ENCODE measurements around the gene INTS14. TPM values are rescaled to one million over a fixed set of nuclear protein-coding genes. Genes with fewer than 3 reads are reported as not detected.

The INTS14 gene
- total and polyA plus RNA-seq, 2 of the 8 experiments (the other 6 are each of a cell fraction or from before 2014, with no cell fraction given): 33.1 to 33.7 TPM

DNA sequence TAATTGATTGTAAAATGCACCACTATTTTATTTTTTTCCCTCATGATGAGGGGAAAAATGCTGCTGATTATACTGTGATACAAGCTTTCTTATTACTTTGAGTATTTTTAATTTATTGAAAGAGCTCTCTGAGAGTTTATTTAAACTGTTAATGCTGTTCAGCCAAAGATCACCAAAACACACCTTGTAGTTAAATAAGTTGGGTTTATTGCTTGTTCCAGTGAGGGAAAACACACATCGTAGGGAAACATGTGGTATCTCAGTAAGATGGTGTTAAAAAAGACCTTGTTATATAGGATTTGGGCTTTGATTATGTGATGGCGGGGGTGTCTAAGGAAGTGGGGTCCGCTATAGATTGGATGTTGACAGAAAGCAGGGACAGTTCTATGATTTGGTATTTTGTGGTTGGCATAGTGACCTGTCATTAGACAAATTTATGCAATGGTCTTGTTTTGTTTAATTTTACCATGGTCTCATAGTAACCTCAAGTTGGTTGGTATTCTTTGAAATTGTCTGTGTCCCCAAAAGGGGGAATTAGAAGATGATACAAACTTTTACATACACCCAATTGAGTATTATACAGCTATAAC, 69.6 kb downstream of the INTS14 start:
- no peak overlapping the region for H2BK5ac ChIP-seq (ENCODE audit: low read depth, low read length)
- TF ChIP-seq MAFK (IDR thresholded peaks at IDR 0.05; ENCODE audit: low read depth, low read length): no peak
- TF ChIP-seq PHF8 (conservative IDR thresholded peaks at IDR 0.05; ENCODE audit: low read depth, low read length): no peak
- TF ChIP-seq GTF2F1 (IDR thresholded peaks at IDR 0.05; ENCODE audit: borderline replicate concordance, low read depth, low read length): no peak

More for the DNA sequence above, 69.6 kb downstream of the INTS14 start:
- no peak overlapping the region for H2BK20ac ChIP-seq (ENCODE audit: low read length)
- no peak overlapping the region for H3K4ac ChIP-seq (replicated peaks; ENCODE audit: insufficient read length, low read depth, low read length)
- no peak overlapping the region for H3K14ac ChIP-seq (ENCODE audit: insufficient read length)
- no peak overlapping the region for H2BK15ac ChIP-seq (ENCODE audit: low read length)
- no peaks in the 10 kb centered on the region for H3K9me3 ChIP-seq (ENCODE audit: insufficient read depth in 2 of 2, low read depth in 1 of 2, low read length in 1 of 2)
- peaks cover 12% of the 10 kb centered on the region in 2 experiments for H4K20me1 ChIP-seq (replicated peaks in 1 of 2; ENCODE audit: control insufficient read depth in 1 of 2, insufficient read depth in 2 of 2, low read length in 2 of 2)
- peaks cover 3% of the 10 kb centered on the region; the same call in 1 of the 2 replicates for H3K79me1 ChIP-seq (ENCODE audit: low read depth, low read length)
- DNase-seq (ENCODE audit: low read depth in 1 of 2, low spot score in 2 of 2) (no peak), FAIRE-seq (no peak)
- no peaks in the 10 kb centered on the region for H3K4me1 ChIP-seq (replicated peaks in 1 of 4; ENCODE audit: control insufficient read depth in 3 of 4, insufficient read depth in 4 of 4, low read length in 3 of 4)
- H3K27ac ChIP-seq (ENCODE audit: low read depth, low read length): no peak overlapping the region
- peaks cover 0 to 3% (median 0%) of the 10 kb centered on the region in 4 experiments; a peak in 1 of 8 replicates for H3K36me3 ChIP-seq (ENCODE audit: control insufficient read depth in 2 of 4, insufficient read depth in 4 of 4, low read length in 3 of 4)
- no peak overlapping the region for H3K56ac ChIP-seq (replicated peaks; ENCODE audit: insufficient read length, low read depth, low read length)
- H4K91ac ChIP-seq (replicated peaks; ENCODE audit: insufficient read length, low read length): no peak overlapping the region
- H3K9ac ChIP-seq (replicated peaks in 1 of 4; ENCODE audit: extremely low read depth in 1 of 4, low read depth in 3 of 4, low read length in 3 of 4): no peak overlapping the region
- H3K4me3 ChIP-seq (ENCODE audit: extremely low read depth in 1 of 4, insufficient read depth in 2 of 4, low read depth in 3 of 4, low read length in 4 of 4): no peak overlapping the region
- no peak overlapping the region for H3K4me2 ChIP-seq (ENCODE audit: insufficient read depth in 1 of 2, low read depth in 2 of 2, low read length in 2 of 2)
- no peak overlapping the region for H4K5ac ChIP-seq (ENCODE audit: insufficient read length, low read depth, low read length)
- POLR2A ChIA-PET (ENCODE audit: partially characterized antibody): interaction anchor here (1.5 to 3.2 kb wide), 2 partner anchors 11 to 16 kb away, joined by 3 to 18 read pairs; partner anchors contain the start of gene HACD3
- CTCF ChIA-PET (ENCODE audit: partially characterized antibody): interaction anchor here (0.6 kb wide), 1 partner anchor 73 kb away, joined by 3 read pairs; no protein-coding TSS in a partner anchor
- peaks cover 7 to 89% of the 10 kb centered on the region in 2 experiments for H3K79me2 ChIP-seq (ENCODE audit: control insufficient read depth in 1 of 2, insufficient read depth in 2 of 2, low read length in 2 of 2)
- no peak overlapping the region for H3K18ac ChIP-seq (ENCODE audit: extremely low read depth, low read length)
- no peaks in the 10 kb centered on the region for H3K23me2 ChIP-seq (ENCODE audit: low read depth, low read length)
- no peak overlapping the region for H3K23ac ChIP-seq (ENCODE audit: insufficient read length)
- H2BK12ac ChIP-seq (ENCODE audit: low read depth, low read length): no peak overlapping the region
- 87% methylated on average over 3 of the region's 3 CpGs; no CpG with 5 or more reads in 1 of the 2 experiments for WGBS, 2 experiments (ENCODE audit: extremely low coverage in 1 of 2, insufficient coverage in 1 of 2, insufficient read length in 1 of 2, insufficient replicate concordance in 2 of 2, low coverage in 1 of 2, low lambda C conversion rate in 2 of 2, missing lambda C conversion rate in 1 of 2)
- no peak overlapping the region for H4K8ac ChIP-seq (ENCODE audit: extremely low read depth, insufficient read depth, low read length)
- no peak overlapping the region for H2AK5ac ChIP-seq (ENCODE audit: low read depth, low read length)
- H3K27me3 ChIP-seq (replicated peaks in 1 of 4; ENCODE audit: control insufficient read depth in 3 of 4, extremely low read depth in 1 of 4, insufficient read depth in 3 of 4, low read length in 3 of 4): no peaks in the 10 kb centered on the region
- no peak overlapping the region for H2AFZ ChIP-seq (ENCODE audit: low read length)
- no peak overlapping the region for H2BK120ac ChIP-seq (replicated peaks; ENCODE audit: low read depth, low read length)
